Lower lobe of right lung (tissue), 2 donors: ENCODE data around the gene PEX7. TPM values are rescaled to one million over a fixed set of nuclear protein-coding genes. Genes with fewer than 3 reads are reported as not detected.
"Not testable (repeated sequence)": the region's sequence is repeated elsewhere in the genome, so short reads cannot be mapped to it uniquely, and the experiment has no call there.

Source experiments
- ATAC-seq, 2 donors: fragments of 200-7000 bp; cut with Tn5 transposase; one replicate each; pipeline ENCODE4 v1.9.1; 2020 to 2022; ENCODE audit warnings: mild to moderate bottlenecking in 2 of 2, moderate library complexity in 2 of 2
- DNase-seq: peaks from one replicate; pipeline ENCODE4 v3.0.0-alpha.2; 2020
- H3K27ac ChIP-seq: fragments of 200-600 bp; one replicate; pipeline ENCODE4 v1.8.0; 2022
- H3K27me3 ChIP-seq: fragments of 200-600 bp; one replicate; pipeline ENCODE4 v1.8.0; 2022; ENCODE audit warnings: low read depth
- H3K36me3 ChIP-seq: fragments of 200-600 bp; one replicate; pipeline ENCODE4 v1.8.0; 2022; ENCODE audit warnings: mild to moderate bottlenecking
- H3K4me1 ChIP-seq: fragments of 200-600 bp; one replicate; pipeline ENCODE4 v1.8.0; 2022
- H3K4me3 ChIP-seq: fragments of 200-600 bp; one replicate; pipeline ENCODE4 v1.8.0; 2022; ENCODE audit warnings: mild to moderate bottlenecking
- H3K9me3 ChIP-seq: fragments of 200-600 bp; one replicate; pipeline ENCODE4 v1.8.0; 2022
- CTCF ChIP-seq: fragments of 200-600 bp; IDR thresholded peaks from one replicate; pipeline ENCODE4 v1.8.0; 2022; ENCODE audit warnings: antibody characterized with exemption, mild to moderate bottlenecking
- intact Hi-C: fragments of 100-400 bp; cut with DNase I; formaldehyde crosslinking; loops from one replicate; pipeline ENCODE4 v1.11.0; 2022
- total RNA-seq: library from RNA; stranded (reverse); fragmentation: NEBNext Ultra II Directional; extraction: Animal tissue kit (Norgen Biotek cat#: 25700); gene quantifications from one replicate; pipeline ENCODE4 v1.2.1, GENCODE V29; 2021
- donor health status: DM: no; HTN: yes; CAD: no; lungs with severe emphysema.

Gene PEX7
- total RNA-seq, 1 donor from 2014 or later = 5.6 TPM

GRCh38 chr6:136787726-136788068 lies 34.7 kb upstream of the PEX7 start:
- DNase-seq (no peak), ATAC-seq (no peak)
- H3K36me3 ChIP-seq = no peaks in the 10 kb centered on the region
- H3K4me1 ChIP-seq = peaks cover 71% of the 10 kb centered on the region
- H3K4me3 ChIP-seq = no peak overlapping the region
- no peaks in the 10 kb centered on the region for H3K9me3 ChIP-seq
- intact Hi-C loops = no loop called here
- H3K27ac ChIP-seq = peak overlapping the region; percentile 63
- H3K27me3 ChIP-seq = no peaks in the 10 kb centered on the region
- no peak for TF ChIP-seq CTCF

- no peaks in the 10 kb centered on the region for H3K36me3 ChIP-seq
- H3K4me3 ChIP-seq = peak overlapping the region; percentile 94
- no peaks in the 10 kb centered on the region for H3K9me3 ChIP-seq
- peaks cover 68% of the 10 kb centered on the region for H3K4me1 ChIP-seq
- no peak for DNase-seq
- no peak for TF ChIP-seq CTCF
- H3K27ac ChIP-seq = peak overlapping the region; percentile 63
- no peaks in the 10 kb centered on the region for H3K27me3 ChIP-seq
- ATAC-seq = no peak
- intact Hi-C loops = no loop called here
Measured at GRCh38 chr6:136788069-136788902, 34.1 kb upstream of the PEX7 start.

- DNase-seq, ATAC-seq, H3K36me3 ChIP-seq, intact Hi-C loops, H3K27me3 ChIP-seq, H3K9me3 ChIP-seq: not testable (repeated sequence)
- Histone ChIP-seq H3K4me3 (peak overlapping the region; percentile 94), H3K4me1 (peaks cover 61% of the 10 kb centered on the region), H3K27ac (peak overlapping the region; percentile 63)
Measured at GRCh38 chr6:136789440-136789839, 33.0 kb upstream of the PEX7 start.

GRCh38 chr6:136790411-136791295 lies 31.7 kb upstream of the PEX7 start:
- H3K9me3 ChIP-seq = no peaks in the 10 kb centered on the region
- H3K27ac ChIP-seq = peak overlapping the region; percentile 98
- no peaks in the 10 kb centered on the region for H3K27me3 ChIP-seq
- H3K4me3 ChIP-seq = peak overlapping the region; percentile 94
- H3K4me1 ChIP-seq = peaks cover 51% of the 10 kb centered on the region
- ATAC-seq (no peak), DNase-seq (no peak)
- no peaks in the 10 kb centered on the region for H3K36me3 ChIP-seq
- intact Hi-C loops = loop anchor here (10.0 kb wide), 1 partner anchor 146 kb away; no protein-coding TSS in a partner anchor
- TF ChIP-seq CTCF = no peak

GRCh38 chr6:136791296-136792094 lies 30.9 kb upstream of the PEX7 start:
- intact Hi-C loops = loop anchor here (10.0 kb wide), 1 partner anchor 147 kb away; no protein-coding TSS in a partner anchor
- ATAC-seq = peak; percentile 40 to 50
- TF ChIP-seq CTCF = no peak
- H3K4me3 ChIP-seq = peak overlapping the region; percentile 94
- H3K27ac ChIP-seq = peak overlapping the region; percentile 98
- no peaks in the 10 kb centered on the region for H3K27me3 ChIP-seq
- H3K9me3 ChIP-seq = no peaks in the 10 kb centered on the region
- H3K36me3 ChIP-seq = no peaks in the 10 kb centered on the region
- peak; percentile 84 for DNase-seq
- peaks cover 43% of the 10 kb centered on the region for H3K4me1 ChIP-seq
